Measurements from ENCODE around the gene RALB.

RALB gene

DNA sequence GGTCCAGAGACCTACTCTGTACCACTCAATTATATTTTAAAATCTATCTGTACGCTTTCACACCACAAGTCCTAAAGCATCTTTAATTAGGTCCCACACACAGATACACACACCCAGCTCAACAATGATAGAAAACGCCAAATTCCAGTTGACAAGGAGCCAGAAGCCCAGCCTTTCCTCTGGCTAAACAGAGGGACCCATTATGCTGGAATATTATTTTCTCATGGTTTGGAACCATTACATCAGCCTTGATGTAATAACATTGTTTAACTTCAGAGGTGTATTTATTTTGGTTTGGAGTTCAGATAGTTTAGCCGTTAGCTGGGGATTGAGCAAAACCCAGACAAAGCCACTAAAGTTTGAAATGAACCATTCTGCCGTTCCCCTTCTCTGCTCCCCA lies 79.3 kb downstream of the RALB start:
- peaks cover 26 to 28% of the 10 kb centered on the region in 2 experiments for H3K4me1 ChIP-seq (ENCODE audit: control insufficient read depth in 1 of 2, insufficient read depth in 1 of 2, low read depth in 1 of 2, low read length in 1 of 2)
- H3K27me3 ChIP-seq: peaks cover 7% of the 10 kb centered on the region
- H3K9me3 ChIP-seq: no peaks in the 10 kb centered on the region
- TF ChIP-seq, protein P1, sequence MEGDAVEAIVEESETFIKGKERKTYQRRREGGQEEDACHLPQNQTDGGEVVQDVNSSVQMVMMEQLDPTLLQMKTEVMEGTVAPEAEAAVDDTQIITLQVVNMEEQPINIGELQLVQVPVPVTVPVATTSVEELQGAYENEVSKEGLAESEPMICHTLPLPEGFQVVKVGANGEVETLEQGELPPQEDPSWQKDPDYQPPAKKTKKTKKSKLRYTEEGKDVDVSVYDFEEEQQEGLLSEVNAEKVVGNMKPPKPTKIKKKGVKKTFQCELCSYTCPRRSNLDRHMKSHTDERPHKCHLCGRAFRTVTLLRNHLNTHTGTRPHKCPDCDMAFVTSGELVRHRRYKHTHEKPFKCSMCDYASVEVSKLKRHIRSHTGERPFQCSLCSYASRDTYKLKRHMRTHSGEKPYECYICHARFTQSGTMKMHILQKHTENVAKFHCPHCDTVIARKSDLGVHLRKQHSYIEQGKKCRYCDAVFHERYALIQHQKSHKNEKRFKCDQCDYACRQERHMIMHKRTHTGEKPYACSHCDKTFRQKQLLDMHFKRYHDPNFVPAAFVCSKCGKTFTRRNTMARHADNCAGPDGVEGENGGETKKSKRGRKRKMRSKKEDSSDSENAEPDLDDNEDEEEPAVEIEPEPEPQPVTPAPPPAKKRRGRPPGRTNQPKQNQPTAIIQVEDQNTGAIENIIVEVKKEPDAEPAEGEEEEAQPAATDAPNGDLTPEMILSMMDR (IDR thresholded peaks at IDR 0.05): no peak
- H3K36me3 ChIP-seq: no peaks in the 10 kb centered on the region
- no peak overlapping the region for H3K4me3 ChIP-seq (ENCODE audit: low read depth in 1 of 2, low read length in 1 of 2)
- H3K27ac ChIP-seq: no peak overlapping the region

DNA sequence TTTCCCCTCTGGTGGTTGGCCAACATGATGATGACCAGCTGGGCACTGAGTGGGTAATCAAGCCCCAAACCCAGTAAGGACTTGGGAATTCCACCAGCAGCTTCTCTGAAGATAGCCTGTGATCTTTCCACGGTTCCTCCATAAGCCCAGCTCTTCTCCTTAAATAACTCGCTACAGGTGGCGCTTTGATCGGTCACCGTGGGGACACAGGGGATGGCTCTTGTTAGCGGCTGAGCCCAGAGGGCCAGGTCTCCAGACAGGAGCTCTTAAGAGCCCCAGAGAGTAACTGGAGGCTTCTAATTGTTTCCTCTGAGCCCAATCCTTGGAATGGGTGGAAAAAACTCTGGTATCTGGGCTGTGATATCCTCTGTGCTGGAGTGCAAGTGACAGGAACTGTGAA lies 79.7 kb downstream of the RALB start:
- TF ChIP-seq, protein P1 (IDR thresholded peaks at IDR 0.05): no peak
- H3K9me3 ChIP-seq: no peaks in the 10 kb centered on the region
- no peak overlapping the region for H3K4me3 ChIP-seq (ENCODE audit: low read depth in 1 of 2, low read length in 1 of 2)
- H3K36me3 ChIP-seq: no peaks in the 10 kb centered on the region
- no peak overlapping the region for H3K27ac ChIP-seq
- H3K27me3 ChIP-seq: peaks cover 7% of the 10 kb centered on the region
- peaks cover 30 to 31% of the 10 kb centered on the region in 2 experiments for H3K4me1 ChIP-seq (ENCODE audit: control insufficient read depth in 1 of 2, insufficient read depth in 1 of 2, low read depth in 1 of 2, low read length in 1 of 2)

DNA sequence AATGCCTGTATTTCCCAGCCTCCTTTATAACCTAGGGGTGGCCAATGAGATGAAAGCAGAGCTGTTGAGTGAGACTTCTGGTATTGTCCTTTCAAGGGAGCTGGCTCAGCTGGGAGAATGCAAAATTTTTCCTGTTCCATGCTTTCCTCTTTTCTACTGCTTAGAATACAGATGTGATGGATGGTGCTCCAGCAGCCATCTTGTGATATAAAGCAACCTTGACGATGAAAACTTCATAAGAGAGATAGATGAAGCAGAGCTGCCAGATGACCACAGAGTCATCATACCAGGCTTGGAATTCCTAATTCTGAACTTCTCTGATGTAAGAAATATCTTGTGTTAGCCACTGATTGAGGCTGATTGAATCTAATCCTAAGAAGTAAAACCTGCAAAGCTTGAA lies 81.4 kb downstream of the RALB start:
- no peak overlapping the region for H3K4me3 ChIP-seq (ENCODE audit: low read depth in 1 of 2, low read length in 1 of 2)
- no peaks in the 10 kb centered on the region for H3K9me3 ChIP-seq
- TF ChIP-seq, protein P1 (IDR thresholded peaks at IDR 0.05): no peak
- H3K27me3 ChIP-seq: peaks cover 7% of the 10 kb centered on the region
- peaks cover 30 to 31% of the 10 kb centered on the region in 2 experiments for H3K4me1 ChIP-seq (ENCODE audit: control insufficient read depth in 1 of 2, insufficient read depth in 1 of 2, low read depth in 1 of 2, low read length in 1 of 2)
- H3K27ac ChIP-seq: no peak overlapping the region
- no peaks in the 10 kb centered on the region for H3K36me3 ChIP-seq

DNA sequence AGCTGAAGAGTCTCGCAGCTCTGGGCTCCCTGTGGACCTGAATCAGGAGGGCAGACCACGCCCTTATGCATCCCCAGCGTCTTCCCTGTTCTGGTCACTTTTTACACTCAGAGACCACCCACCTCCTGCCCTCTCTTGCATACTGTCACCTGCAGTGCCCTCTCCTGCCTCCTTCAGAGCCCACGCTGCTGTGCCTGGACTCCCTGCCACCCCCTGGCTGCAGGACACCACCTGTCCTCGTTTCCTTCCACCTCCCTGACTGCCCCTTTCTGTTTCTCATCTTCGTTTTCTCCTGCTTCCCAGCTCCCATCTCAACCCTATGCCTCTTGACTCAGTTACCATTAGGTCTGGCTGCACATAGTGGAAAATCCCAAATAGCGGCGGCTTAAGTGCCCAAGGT lies 84.1 kb downstream of the RALB start:
- H3K27me3 ChIP-seq: peaks cover 1% of the 10 kb centered on the region
- no peaks in the 10 kb centered on the region for H3K9me3 ChIP-seq
- H3K36me3 ChIP-seq: no peaks in the 10 kb centered on the region
- TF ChIP-seq, protein P1 (IDR thresholded peaks at IDR 0.05): no peak
- peaks cover 51 to 53% of the 10 kb centered on the region in 2 experiments for H3K4me1 ChIP-seq (ENCODE audit: control insufficient read depth in 1 of 2, insufficient read depth in 1 of 2, low read depth in 1 of 2, low read length in 1 of 2)
- H3K27ac ChIP-seq: peak overlapping the region; percentile 84
- no peak overlapping the region for H3K4me3 ChIP-seq (ENCODE audit: low read depth in 1 of 2, low read length in 1 of 2)

DNA sequence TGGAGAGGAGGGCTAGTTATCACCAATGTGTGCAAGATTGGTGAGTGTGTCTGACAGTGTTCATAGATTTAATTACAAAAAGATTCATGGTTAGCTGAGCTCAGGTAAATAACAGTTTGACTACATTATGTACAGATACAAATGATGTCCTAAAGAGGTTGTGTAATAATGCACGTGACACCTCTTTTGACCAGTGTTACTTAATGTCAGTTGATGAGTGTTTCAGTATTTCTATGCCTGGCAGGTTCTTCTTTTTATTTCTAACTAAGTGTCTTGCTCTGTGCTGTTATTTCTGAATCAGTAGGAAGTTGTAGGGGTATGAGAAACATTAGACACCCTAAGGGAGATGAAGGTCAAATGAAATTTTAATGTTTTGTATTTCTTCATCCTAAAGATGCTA lies 85.4 kb downstream of the RALB start:
- peak overlapping the region; percentile 29 for H3K4me3 ChIP-seq (ENCODE audit: low read depth in 1 of 2, low read length in 1 of 2)
- H3K27me3 ChIP-seq: peaks cover 9% of the 10 kb centered on the region

More for the DNA sequence above, 85.4 kb downstream of the RALB start:
- peaks cover 64 to 66% of the 10 kb centered on the region in 2 experiments for H3K4me1 ChIP-seq (ENCODE audit: control insufficient read depth in 1 of 2, insufficient read depth in 1 of 2, low read depth in 1 of 2, low read length in 1 of 2)
- TF ChIP-seq, protein P1 (IDR thresholded peaks at IDR 0.05): no peak
- peak overlapping the region; percentile 84 for H3K27ac ChIP-seq
- no peaks in the 10 kb centered on the region for H3K9me3 ChIP-seq
- no peaks in the 10 kb centered on the region for H3K36me3 ChIP-seq
